MM.1S (cell line): ENCODE measurements around the gene WIZ.

Experiments used
- DNase-seq: peaks from one replicate; pipeline ENCODE4 v3.0.0-alpha.2; 2015
- H2AFZ ChIP-seq: fragments of 300-600 bp; sonication (generic); 2 replicates; pipeline ENCODE4 v1.6.0; 2016; ENCODE audit warnings: antibody characterized with exemption, low read length
- H3F3A ChIP-seq: fragments of 300-600 bp; sonication (generic); 2 replicates; pipeline ENCODE4 v1.6.1; 2016; ENCODE audit warnings: mild to moderate bottlenecking, antibody characterized with exemption, low read length, moderate library complexity, mixed read lengths; ENCODE audit not compliant: insufficient read depth
- H3K27ac ChIP-seq: fragments of 300-600 bp; sonication (generic); 2 replicates; pipeline ENCODE4 v1.5.1; 2016; ENCODE audit warnings: mild to moderate bottlenecking, low read length
- H3K27me3 ChIP-seq: fragments of 300-600 bp; sonication (generic); replicated peaks from 2 replicates; pipeline ENCODE4 v1.6.0; 2016; ENCODE audit warnings: low read length; ENCODE audit not compliant: insufficient read depth
- H3K36me3 ChIP-seq: fragments of 300-600 bp; sonication (generic); replicated peaks from 2 replicates; pipeline ENCODE4 v1.6.1; 2016; ENCODE audit warnings: mild to moderate bottlenecking, low read length, mixed read lengths; ENCODE audit not compliant: insufficient read depth
- H3K4me1 ChIP-seq: fragments of 300-600 bp; sonication (generic); 2 replicates; pipeline ENCODE4 v1.6.1; 2016; ENCODE audit warnings: low read length, mixed read lengths
- H3K4me2 ChIP-seq: fragments of 300-600 bp; sonication (generic); 2 replicates; pipeline ENCODE4 v1.6.0; 2016; ENCODE audit warnings: low read depth, low read length
- H3K4me3 ChIP-seq: fragments of 300-600 bp; sonication (generic); 2 replicates; pipeline ENCODE4 v1.5.1; 2016; ENCODE audit warnings: low read length, mixed read lengths
- H3K79me2 ChIP-seq: fragments of 300-600 bp; sonication (generic); 2 replicates; pipeline ENCODE4 v1.6.1; 2016; ENCODE audit warnings: mixed run types, low read length, mixed read lengths
- H3K9ac ChIP-seq: fragments of 300-600 bp; sonication (generic); 2 replicates; pipeline ENCODE4 v1.6.1; 2016; ENCODE audit warnings: low read length, mixed read lengths
- H3K9me2 ChIP-seq: fragments of 300-600 bp; sonication (generic); replicated peaks from 2 replicates; pipeline ENCODE4 v1.6.1; 2016; ENCODE audit warnings: mild to moderate bottlenecking, low read length, mixed read lengths; ENCODE audit not compliant: insufficient read depth
- H3K9me3 ChIP-seq: fragments of 300-600 bp; sonication (generic); replicated peaks from 2 replicates; pipeline ENCODE4 v1.6.1; 2016; ENCODE audit warnings: mild to moderate bottlenecking, low read length, mixed read lengths; ENCODE audit not compliant: insufficient read depth
- H4K20me1 ChIP-seq: fragments of 300-600 bp; sonication (generic); 2 replicates; pipeline ENCODE4 v1.6.1; 2016; ENCODE audit warnings: mild to moderate bottlenecking, low read length, moderate library complexity, mixed read lengths; ENCODE audit not compliant: insufficient read depth
- EZH2 ChIP-seq: fragments of 300-600 bp; sonication (generic); optimal IDR thresholded peaks from 2 replicates; pipeline ENCODE3; 2017; ENCODE audit warnings: low read depth, mild to moderate bottlenecking, antibody characterized with exemption, low read length, mixed read lengths
- EZH2phosphoT487 ChIP-seq: fragments of 300-600 bp; sonication (generic); IDR thresholded peaks from 2 replicates; pipeline ENCODE4 v1.6.1; 2018; ENCODE audit warnings: antibody characterized with exemption, low read length
- TF ChIP-seq, protein P1 (sequence below): fragments of 300-600 bp; sonication (generic); IDR thresholded peaks from 2 replicates; pipeline ENCODE4 v1.5.1; 2016; ENCODE audit warnings: antibody characterized with exemption, low read length, mixed read lengths

Gene WIZ

GRCh38 chr19:15426485-15427349 lies 23.0 kb downstream of the WIZ start:
- peaks cover 8% of the 10 kb centered on the region; the same call in 1 of the 2 replicates for H3K36me3 ChIP-seq

GRCh38 chr19:15425321-15425950 lies 24.3 kb downstream of the WIZ start:
- no peaks in the 10 kb centered on the region for H3K27me3 ChIP-seq
- H4K20me1 ChIP-seq = no peaks in the 10 kb centered on the region
- H3K79me2 ChIP-seq = peaks cover 27% of the 10 kb centered on the region
- no peak for DNase-seq
- peaks cover 8% of the 10 kb centered on the region; the same call in 1 of the 2 replicates for H3K36me3 ChIP-seq
- no peak overlapping the region for H3K4me3 ChIP-seq
- H2AFZ ChIP-seq = no peak overlapping the region
- no peaks in the 10 kb centered on the region for H3K9me2 ChIP-seq
- no peaks in the 10 kb centered on the region for H3K9me3 ChIP-seq
- H3K4me2 ChIP-seq = no peak overlapping the region
- H3K9ac ChIP-seq = no peak overlapping the region
- no peak overlapping the region for H3K27ac ChIP-seq
- TF ChIP-seq EZH2phosphoT487 = no peak
- TF ChIP-seq, protein P1, sequence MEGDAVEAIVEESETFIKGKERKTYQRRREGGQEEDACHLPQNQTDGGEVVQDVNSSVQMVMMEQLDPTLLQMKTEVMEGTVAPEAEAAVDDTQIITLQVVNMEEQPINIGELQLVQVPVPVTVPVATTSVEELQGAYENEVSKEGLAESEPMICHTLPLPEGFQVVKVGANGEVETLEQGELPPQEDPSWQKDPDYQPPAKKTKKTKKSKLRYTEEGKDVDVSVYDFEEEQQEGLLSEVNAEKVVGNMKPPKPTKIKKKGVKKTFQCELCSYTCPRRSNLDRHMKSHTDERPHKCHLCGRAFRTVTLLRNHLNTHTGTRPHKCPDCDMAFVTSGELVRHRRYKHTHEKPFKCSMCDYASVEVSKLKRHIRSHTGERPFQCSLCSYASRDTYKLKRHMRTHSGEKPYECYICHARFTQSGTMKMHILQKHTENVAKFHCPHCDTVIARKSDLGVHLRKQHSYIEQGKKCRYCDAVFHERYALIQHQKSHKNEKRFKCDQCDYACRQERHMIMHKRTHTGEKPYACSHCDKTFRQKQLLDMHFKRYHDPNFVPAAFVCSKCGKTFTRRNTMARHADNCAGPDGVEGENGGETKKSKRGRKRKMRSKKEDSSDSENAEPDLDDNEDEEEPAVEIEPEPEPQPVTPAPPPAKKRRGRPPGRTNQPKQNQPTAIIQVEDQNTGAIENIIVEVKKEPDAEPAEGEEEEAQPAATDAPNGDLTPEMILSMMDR = no peak
- TF ChIP-seq EZH2 = no peak
- H3K4me1 ChIP-seq = no peaks in the 10 kb centered on the region
- H3F3A ChIP-seq = no peaks in the 10 kb centered on the region

More at GRCh38 chr19:15426485-15427349, 23.0 kb downstream of the WIZ start:
- no peaks in the 10 kb centered on the region for H3K27me3 ChIP-seq
- peaks cover 40% of the 10 kb centered on the region for H3K79me2 ChIP-seq
- H3K4me3 ChIP-seq = no peak overlapping the region
- TF ChIP-seq, protein P1 = no peak
- TF ChIP-seq EZH2phosphoT487 = no peak
- TF ChIP-seq EZH2 = no peak
- H3K9me3 ChIP-seq = no peaks in the 10 kb centered on the region
- no peak overlapping the region for H3K27ac ChIP-seq
- no peaks in the 10 kb centered on the region for H3K9me2 ChIP-seq
- no peak overlapping the region for H2AFZ ChIP-seq
- H3K4me2 ChIP-seq = no peak overlapping the region
- DNase-seq = no peak
- H4K20me1 ChIP-seq = no peaks in the 10 kb centered on the region
- no peaks in the 10 kb centered on the region for H3F3A ChIP-seq
- H3K9ac ChIP-seq = no peak overlapping the region
- H3K4me1 ChIP-seq = peaks cover 10% of the 10 kb centered on the region

- Histone ChIP-seq H3K9me3 (no peaks in the 10 kb centered on the region), H3K4me2 (no peak overlapping the region), H3K4me1 (no peaks in the 10 kb centered on the region), H3K9ac (no peak overlapping the region), H3K27me3 (no peaks in the 10 kb centered on the region), H3K79me2 (peaks cover 21% of the 10 kb centered on the region), H3K27ac (no peak overlapping the region), H3K4me3 (no peak overlapping the region), H4K20me1 (no peaks in the 10 kb centered on the region), H3K36me3 (peaks cover 8% of the 10 kb centered on the region; the same call in 1 of the 2 replicates), H3K9me2 (no peaks in the 10 kb centered on the region), H2AFZ (no peak overlapping the region), H3F3A (peaks cover 1% of the 10 kb centered on the region; the same call in 1 of the 2 replicates)
- DNase-seq = no peak
- TF ChIP-seq EZH2phosphoT487 (no peak), EZH2 (no peak)
- TF ChIP-seq, protein P1 = no peak
These were observed 25.0 kb downstream of the WIZ start for GRCh38 chr19:15424692-15425272.
